Measurements from ENCODE around the gene JAG1.
A peak's percentile ranks its signal among the peaks of the same experiment; 100 is the strongest.

Gene JAG1

GRCh38 chr20:10709916-10710315, 36.1 kb upstream of the JAG1 start:
- no peak overlapping the region for H3K27ac ChIP-seq (replicated peaks; ENCODE audit: low read length)
- no peak overlapping the region for H3K4me2 ChIP-seq (ENCODE audit: insufficient read depth, low read length, poor library complexity, severe bottlenecking)
- H3K4ac ChIP-seq (ENCODE audit: low read length): no peak overlapping the region
- no peak overlapping the region for H2BK5ac ChIP-seq (ENCODE audit: low read length)
- H2BK12ac ChIP-seq (ENCODE audit: low read length): no peak overlapping the region
- H3K27me3 ChIP-seq (ENCODE audit: control insufficient read depth in 3 of 3, insufficient read depth in 3 of 3, low read depth in 1 of 3, low read length in 3 of 3): no peaks in the 10 kb centered on the region
- H4K8ac ChIP-seq (ENCODE audit: low read depth, low read length): no peak overlapping the region
- H3K9ac ChIP-seq (ENCODE audit: low read depth, low read length, poor library complexity): no peak overlapping the region
- no peak overlapping the region for H2BK120ac ChIP-seq (ENCODE audit: low read depth, low read length)
- no peak overlapping the region for H4K91ac ChIP-seq (ENCODE audit: low read depth, low read length, poor library complexity)
- no peak overlapping the region for H3K14ac ChIP-seq (ENCODE audit: low read length)
- H2AK5ac ChIP-seq (ENCODE audit: low read depth, low read length): no peak overlapping the region
- H3K4me3 ChIP-seq (ENCODE audit: low read length in 2 of 2): no peak overlapping the region
- H2AFZ ChIP-seq (ENCODE audit: low read length): no peak overlapping the region
- no peak overlapping the region for H3K18ac ChIP-seq (ENCODE audit: low read length)
- H3K4me1 ChIP-seq (ENCODE audit: control insufficient read depth in 2 of 2, insufficient read depth in 1 of 2, low read depth in 1 of 2, low read length in 2 of 2): peaks cover 14 to 23% of the 10 kb centered on the region in 2 donors
- 100% methylated on average over 2 of the region's 3 CpGs; no CpG with 5 or more reads in 1 of the 2 donors for WGBS, 2 donors (ENCODE audit: extremely low coverage in 2 of 2, insufficient read length in 2 of 2, insufficient replicate concordance in 1 of 2)
- H3K9me3 ChIP-seq (replicated peaks in 1 of 2; ENCODE audit: control insufficient read depth in 2 of 2, insufficient read depth in 1 of 2, low read depth in 1 of 2, low read length in 2 of 2): peaks cover 0 to 7% of the 10 kb centered on the region in 2 donors
- no peak overlapping the region for H3K23ac ChIP-seq (ENCODE audit: low read depth, low read length, poor library complexity)
- H3K79me1 ChIP-seq (ENCODE audit: low read depth, low read length): no peaks in the 10 kb centered on the region
- no peak overlapping the region for H2BK15ac ChIP-seq (ENCODE audit: low read length)
- no peaks in the 10 kb centered on the region for H3K36me3 ChIP-seq (replicated peaks in 1 of 2; ENCODE audit: control insufficient read depth in 2 of 2, insufficient read depth in 2 of 2, low read length in 2 of 2)
- no peak for DNase-seq (ENCODE audit: low spot score)

GRCh38 chr20:10708351-10709185, 34.8 kb upstream of the JAG1 start:
- no peak overlapping the region for H2BK120ac ChIP-seq (ENCODE audit: low read depth, low read length)
- peak; percentile 73 for DNase-seq (ENCODE audit: low spot score)
- no peaks in the 10 kb centered on the region for H3K79me1 ChIP-seq (ENCODE audit: low read depth, low read length)
- peak overlapping the region; percentile 22 for H3K4me2 ChIP-seq (ENCODE audit: insufficient read depth, low read length, poor library complexity, severe bottlenecking)
- peak overlapping the region; percentile 72 for H3K27ac ChIP-seq (replicated peaks; ENCODE audit: low read length)
- WGBS, 2 donors (ENCODE audit: extremely low coverage in 2 of 2, insufficient read length in 2 of 2, insufficient replicate concordance in 1 of 2): no CpG with 5 or more reads among the region's 7 CpGs
- peaks cover 0 to 4% of the 10 kb centered on the region in 2 donors for H3K9me3 ChIP-seq (replicated peaks in 1 of 2; ENCODE audit: control insufficient read depth in 2 of 2, insufficient read depth in 1 of 2, low read depth in 1 of 2, low read length in 2 of 2)
- peaks cover 12 to 23% of the 10 kb centered on the region in 2 donors for H3K4me1 ChIP-seq (ENCODE audit: control insufficient read depth in 2 of 2, insufficient read depth in 1 of 2, low read depth in 1 of 2, low read length in 2 of 2)
- no peak overlapping the region for H3K14ac ChIP-seq (ENCODE audit: low read length)
- H2AFZ ChIP-seq (ENCODE audit: low read length): no peak overlapping the region
- no peak overlapping the region for H3K4me3 ChIP-seq (ENCODE audit: low read length in 2 of 2)
- H4K91ac ChIP-seq (ENCODE audit: low read depth, low read length, poor library complexity): no peak overlapping the region
- no peak overlapping the region for H2BK12ac ChIP-seq (ENCODE audit: low read length)
- no peak overlapping the region for H3K18ac ChIP-seq (ENCODE audit: low read length)
- H3K4ac ChIP-seq (ENCODE audit: low read length): no peak overlapping the region
- no peak overlapping the region for H4K8ac ChIP-seq (ENCODE audit: low read depth, low read length)
- no peak overlapping the region for H2BK5ac ChIP-seq (ENCODE audit: low read length)
- H2AK5ac ChIP-seq (ENCODE audit: low read depth, low read length): no peak overlapping the region
- no peaks in the 10 kb centered on the region for H3K27me3 ChIP-seq (ENCODE audit: control insufficient read depth in 3 of 3, insufficient read depth in 3 of 3, low read depth in 1 of 3, low read length in 3 of 3)
- H3K36me3 ChIP-seq (replicated peaks in 1 of 2; ENCODE audit: control insufficient read depth in 2 of 2, insufficient read depth in 2 of 2, low read length in 2 of 2): no peaks in the 10 kb centered on the region
- H3K9ac ChIP-seq (ENCODE audit: low read depth, low read length, poor library complexity): no peak overlapping the region
- H3K23ac ChIP-seq (ENCODE audit: low read depth, low read length, poor library complexity): no peak overlapping the region
- no peak overlapping the region for H2BK15ac ChIP-seq (ENCODE audit: low read length)

DNA sequence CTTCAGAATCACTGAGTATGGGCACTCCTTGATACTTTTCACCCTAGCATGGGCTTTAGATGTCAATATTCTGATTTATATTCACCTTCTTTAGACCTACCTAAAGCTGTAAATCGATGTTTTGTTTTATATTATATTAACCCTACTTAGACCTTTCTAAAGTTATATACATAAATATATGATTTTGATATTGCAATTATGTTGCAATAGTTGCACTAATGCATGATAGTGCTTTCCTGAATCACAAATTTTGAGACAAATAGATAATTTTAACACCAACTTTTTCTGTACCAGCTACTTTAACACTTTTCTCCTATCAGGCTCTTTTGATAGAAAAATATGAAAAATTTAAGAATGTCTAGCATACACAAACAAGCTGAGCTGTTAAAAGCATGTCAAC, 34.0 kb upstream of the JAG1 start:
- WGBS, 2 donors (ENCODE audit: extremely low coverage in 2 of 2, insufficient read length in 2 of 2, insufficient replicate concordance in 1 of 2): no CpG with 5 or more reads among the region's 1 CpG
- Histone ChIP-seq H3K4me3 (ENCODE audit: low read length in 2 of 2) (no peak overlapping the region), H3K18ac (ENCODE audit: low read length) (no peak overlapping the region), H4K91ac (ENCODE audit: low read depth, low read length, poor library complexity) (no peak overlapping the region), H3K4me1 (ENCODE audit: control insufficient read depth in 2 of 2, insufficient read depth in 1 of 2, low read depth in 1 of 2, low read length in 2 of 2) (peaks cover 12 to 23% of the 10 kb centered on the region in 2 donors), H3K79me1 (ENCODE audit: low read depth, low read length) (no peaks in the 10 kb centered on the region), H2BK15ac (ENCODE audit: low read length) (no peak overlapping the region), H3K14ac (ENCODE audit: low read length) (no peak overlapping the region), H3K4ac (ENCODE audit: low read length) (no peak overlapping the region), H4K8ac (ENCODE audit: low read depth, low read length) (no peak overlapping the region), H2AFZ (ENCODE audit: low read length) (no peak overlapping the region), H2BK120ac (ENCODE audit: low read depth, low read length) (no peak overlapping the region), H3K27ac (replicated peaks; ENCODE audit: low read length) (peak overlapping the region; percentile 72), H3K9me3 (replicated peaks in 1 of 2; ENCODE audit: control insufficient read depth in 2 of 2, insufficient read depth in 1 of 2, low read depth in 1 of 2, low read length in 2 of 2) (no peaks in the 10 kb centered on the region), H2AK5ac (ENCODE audit: low read depth, low read length) (no peak overlapping the region), H3K27me3 (ENCODE audit: control insufficient read depth in 3 of 3, insufficient read depth in 3 of 3, low read depth in 1 of 3, low read length in 3 of 3) (no peaks in the 10 kb centered on the region), H3K9ac (ENCODE audit: low read depth, low read length, poor library complexity) (no peak overlapping the region), H3K23ac (ENCODE audit: low read depth, low read length, poor library complexity) (no peak overlapping the region), H3K4me2 (ENCODE audit: insufficient read depth, low read length, poor library complexity, severe bottlenecking) (peak overlapping the region; percentile 22), H2BK12ac (ENCODE audit: low read length) (no peak overlapping the region), H2BK5ac (ENCODE audit: low read length) (no peak overlapping the region), H3K36me3 (replicated peaks in 1 of 2; ENCODE audit: control insufficient read depth in 2 of 2, insufficient read depth in 2 of 2, low read length in 2 of 2) (no peaks in the 10 kb centered on the region)
- no peak for DNase-seq (ENCODE audit: low spot score)

DNA sequence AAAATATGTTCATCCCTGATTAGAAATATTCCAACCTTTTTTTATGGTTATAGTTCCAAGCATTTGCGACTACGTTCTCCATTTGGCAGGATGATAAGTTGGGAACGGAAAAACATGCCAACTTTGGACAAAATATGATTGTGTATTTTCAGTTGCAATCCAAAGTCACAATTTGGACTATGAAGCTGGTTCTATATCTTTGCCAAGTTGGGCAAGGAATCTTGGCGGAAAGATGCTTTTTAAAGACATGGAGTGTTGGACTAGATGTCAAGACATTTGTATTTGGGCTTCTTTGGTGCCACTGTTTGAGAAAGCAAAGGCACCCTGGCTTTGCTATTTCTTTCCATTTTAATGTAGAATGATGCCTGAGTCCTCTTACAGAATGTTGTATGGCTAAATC, 33.3 kb upstream of the JAG1 start:
- H3K4me2 ChIP-seq (ENCODE audit: insufficient read depth, low read length, poor library complexity, severe bottlenecking): no peak overlapping the region
- H2BK15ac ChIP-seq (ENCODE audit: low read length): no peak overlapping the region

More for the DNA sequence above, 33.3 kb upstream of the JAG1 start:
- peaks cover 12 to 17% of the 10 kb centered on the region in 2 donors for H3K4me1 ChIP-seq (ENCODE audit: control insufficient read depth in 2 of 2, insufficient read depth in 1 of 2, low read depth in 1 of 2, low read length in 2 of 2)
- no peak overlapping the region for H2AK5ac ChIP-seq (ENCODE audit: low read depth, low read length)
- H3K4me3 ChIP-seq (ENCODE audit: low read length in 2 of 2): no peak overlapping the region
- no peak overlapping the region for H2BK120ac ChIP-seq (ENCODE audit: low read depth, low read length)
- no peak overlapping the region for H2AFZ ChIP-seq (ENCODE audit: low read length)
- H3K9ac ChIP-seq (ENCODE audit: low read depth, low read length, poor library complexity): no peak overlapping the region
- H2BK12ac ChIP-seq (ENCODE audit: low read length): no peak overlapping the region
- H3K36me3 ChIP-seq (replicated peaks in 1 of 2; ENCODE audit: control insufficient read depth in 2 of 2, insufficient read depth in 2 of 2, low read length in 2 of 2): no peaks in the 10 kb centered on the region
- H3K9me3 ChIP-seq (replicated peaks in 1 of 2; ENCODE audit: control insufficient read depth in 2 of 2, insufficient read depth in 1 of 2, low read depth in 1 of 2, low read length in 2 of 2): no peaks in the 10 kb centered on the region
- H3K18ac ChIP-seq (ENCODE audit: low read length): no peak overlapping the region
- H3K79me1 ChIP-seq (ENCODE audit: low read depth, low read length): no peaks in the 10 kb centered on the region
- H3K23ac ChIP-seq (ENCODE audit: low read depth, low read length, poor library complexity): no peak overlapping the region
- DNase-seq (ENCODE audit: low spot score): no peak
- H3K27me3 ChIP-seq (ENCODE audit: control insufficient read depth in 3 of 3, insufficient read depth in 3 of 3, low read depth in 1 of 3, low read length in 3 of 3): no peaks in the 10 kb centered on the region
- no peak overlapping the region for H2BK5ac ChIP-seq (ENCODE audit: low read length)
- H3K14ac ChIP-seq (ENCODE audit: low read length): no peak overlapping the region
- no peak overlapping the region for H4K91ac ChIP-seq (ENCODE audit: low read depth, low read length, poor library complexity)
- no peak overlapping the region for H4K8ac ChIP-seq (ENCODE audit: low read depth, low read length)
- no peak overlapping the region for H3K4ac ChIP-seq (ENCODE audit: low read length)
- H3K27ac ChIP-seq (replicated peaks; ENCODE audit: low read length): no peak overlapping the region
- WGBS, 2 donors (ENCODE audit: extremely low coverage in 2 of 2, insufficient read length in 2 of 2, insufficient replicate concordance in 1 of 2): no CpG with 5 or more reads among the region's 4 CpGs

All from neuronal stem cell (in vitro differentiated cells).